HL-60 (cell line): ENCODE measurements around the gene MYADML2.

ENCODE experiments used
- DNase-seq, 2 experiments: peaks; one replicate each; pipeline ENCODE4 v3.0.0-alpha.2; 2010 to 2020; ENCODE audit warnings: low read depth in 1 of 2, low spot score in 1 of 2
- H3K27ac ChIP-seq: fragments of 250-450 bp; sonication (Bioruptor Pico); replicated peaks from 2 replicates; pipeline ENCODE4 v1.5.1; 2020; ENCODE audit warnings: mild to moderate bottlenecking, moderate library complexity
- H3K27me3 ChIP-seq: fragments of 250-450 bp; sonication (Bioruptor Pico); 2 replicates; pipeline ENCODE4 v1.5.1; 2021; ENCODE audit warnings: mild to moderate bottlenecking, moderate library complexity; ENCODE audit not compliant: insufficient read depth, poor library complexity, severe bottlenecking
- H3K4me3 ChIP-seq: replicated peaks from 2 replicates; pipeline ENCODE4 v1.5.1; 2011; ENCODE audit warnings: mild to moderate bottlenecking, control low read depth, low read length; ENCODE audit not compliant: insufficient read depth
- GABPA ChIP-seq: IDR thresholded peaks from 2 replicates; pipeline ENCODE4 v1.6.1; 2012; ENCODE audit warnings: low read depth
- POLR2AphosphoS5 ChIP-seq: IDR thresholded peaks from 2 replicates; pipeline ENCODE4 v1.6.1; 2012; ENCODE audit warnings: low read depth
- REST ChIP-seq: IDR thresholded peaks from 2 replicates; pipeline ENCODE4 v1.6.1; 2012; ENCODE audit warnings: low read depth; ENCODE audit not compliant: insufficient replicate concordance
- SPI1 ChIP-seq: IDR thresholded peaks from 2 replicates; pipeline ENCODE4 v1.6.1; 2012; ENCODE audit warnings: low read depth, mild to moderate bottlenecking, borderline replicate concordance
- TF ChIP-seq, protein P1 (sequence below): IDR thresholded peaks from one replicate; pipeline ENCODE4 v1.5.1; 2011; ENCODE audit warnings: low read length, control low read depth, inconsistent platforms; ENCODE audit not compliant: insufficient read depth

MYADML2 gene

DNA sequence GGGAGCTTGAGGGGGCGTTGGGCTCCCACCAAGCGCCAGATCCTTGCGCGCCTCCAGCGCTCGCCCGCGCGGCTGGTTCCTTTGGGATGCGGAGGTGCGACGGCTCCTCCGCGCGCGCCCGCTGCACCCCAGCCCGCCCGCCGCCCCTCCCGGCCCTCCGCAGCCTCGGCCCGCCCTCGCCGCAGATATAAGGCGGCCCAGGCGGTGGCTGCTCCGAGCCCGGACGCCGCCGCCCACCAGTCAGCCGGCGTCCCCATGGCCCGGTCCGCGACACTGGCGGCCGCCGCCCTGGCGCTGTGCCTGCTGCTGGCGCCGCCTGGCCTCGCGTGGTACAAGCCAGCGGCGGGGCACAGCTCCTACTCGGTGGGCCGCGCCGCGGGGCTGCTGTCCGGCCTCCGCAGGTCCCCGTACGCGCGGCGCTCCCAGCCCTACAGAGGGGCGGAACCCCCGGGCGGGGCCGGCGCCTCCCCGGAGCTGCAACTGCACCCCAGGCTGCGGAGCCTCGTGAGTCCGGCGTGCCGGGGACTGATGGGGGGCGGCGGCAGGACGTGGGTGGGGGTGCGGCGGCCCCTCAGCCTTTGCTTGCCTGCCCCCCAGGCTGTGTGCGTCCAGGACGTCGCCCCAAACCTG, 44.9 kb downstream of the MYADML2 start, which contains the start of gene NPB:
Gene NPB, plus strand, starts transcription at position 216 of the 630 bp plus-strand sequence. Its CDS starts 40 bp downstream, at position 256.
- Histone ChIP-seq H3K27me3 (peaks cover 5% of the 10 kb centered on the region), H3K4me3 (no peak within 1 kb of the TSS), H3K27ac (no peak within 1 kb of the TSS)
- TF ChIP-seq GABPA: no peak
- no peak; the same call in 1 of the 2 replicates for TF ChIP-seq POLR2AphosphoS5
- no peak for TF ChIP-seq SPI1
- TF ChIP-seq, protein P1, sequence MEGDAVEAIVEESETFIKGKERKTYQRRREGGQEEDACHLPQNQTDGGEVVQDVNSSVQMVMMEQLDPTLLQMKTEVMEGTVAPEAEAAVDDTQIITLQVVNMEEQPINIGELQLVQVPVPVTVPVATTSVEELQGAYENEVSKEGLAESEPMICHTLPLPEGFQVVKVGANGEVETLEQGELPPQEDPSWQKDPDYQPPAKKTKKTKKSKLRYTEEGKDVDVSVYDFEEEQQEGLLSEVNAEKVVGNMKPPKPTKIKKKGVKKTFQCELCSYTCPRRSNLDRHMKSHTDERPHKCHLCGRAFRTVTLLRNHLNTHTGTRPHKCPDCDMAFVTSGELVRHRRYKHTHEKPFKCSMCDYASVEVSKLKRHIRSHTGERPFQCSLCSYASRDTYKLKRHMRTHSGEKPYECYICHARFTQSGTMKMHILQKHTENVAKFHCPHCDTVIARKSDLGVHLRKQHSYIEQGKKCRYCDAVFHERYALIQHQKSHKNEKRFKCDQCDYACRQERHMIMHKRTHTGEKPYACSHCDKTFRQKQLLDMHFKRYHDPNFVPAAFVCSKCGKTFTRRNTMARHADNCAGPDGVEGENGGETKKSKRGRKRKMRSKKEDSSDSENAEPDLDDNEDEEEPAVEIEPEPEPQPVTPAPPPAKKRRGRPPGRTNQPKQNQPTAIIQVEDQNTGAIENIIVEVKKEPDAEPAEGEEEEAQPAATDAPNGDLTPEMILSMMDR: no peak
- no peak for TF ChIP-seq REST
- no peak for DNase-seq

GRCh38 chr17:81901167-81902022, 45.6 kb downstream of the MYADML2 start:
- Histone ChIP-seq H3K27me3 (peaks cover 5% of the 10 kb centered on the region), H3K4me3 (no peak overlapping the region), H3K27ac (no peak overlapping the region)
- DNase-seq: no peak
- TF ChIP-seq POLR2AphosphoS5: no peak; the same call in 1 of the 2 replicates
- TF ChIP-seq GABPA: no peak
- TF ChIP-seq, protein P1: no peak
- no peak for TF ChIP-seq SPI1
- no peak for TF ChIP-seq REST

GRCh38 chr17:81900181-81900820, 46.7 kb downstream of the MYADML2 start:
- no peak overlapping the region for H3K27ac ChIP-seq
- TF ChIP-seq, protein P1: no peak
- TF ChIP-seq SPI1 (no peak), POLR2AphosphoS5 (no peak), GABPA (no peak), REST (no peak)
- no peak for DNase-seq
- peaks cover 5% of the 10 kb centered on the region for H3K27me3 ChIP-seq
- H3K4me3 ChIP-seq: no peak overlapping the region
